ENCODE measurements around the gene LONP2. TPM values are rescaled to one million over a fixed set of nuclear protein-coding genes. Genes with fewer than 3 reads are reported as not detected.
"Not testable (repeated sequence)": the region's sequence is repeated elsewhere in the genome, so short reads cannot be mapped to it uniquely, and the experiment has no call there.

The LONP2 gene
- total RNA-seq, 1 donor from 2014 or later, result 26.4 TPM

- no peak for DNase-seq (ENCODE audit: low read depth in 2 of 2)
Measured at GRCh38 chr16:48291303-48291702, 47.2 kb downstream of the LONP2 start.

DNA sequence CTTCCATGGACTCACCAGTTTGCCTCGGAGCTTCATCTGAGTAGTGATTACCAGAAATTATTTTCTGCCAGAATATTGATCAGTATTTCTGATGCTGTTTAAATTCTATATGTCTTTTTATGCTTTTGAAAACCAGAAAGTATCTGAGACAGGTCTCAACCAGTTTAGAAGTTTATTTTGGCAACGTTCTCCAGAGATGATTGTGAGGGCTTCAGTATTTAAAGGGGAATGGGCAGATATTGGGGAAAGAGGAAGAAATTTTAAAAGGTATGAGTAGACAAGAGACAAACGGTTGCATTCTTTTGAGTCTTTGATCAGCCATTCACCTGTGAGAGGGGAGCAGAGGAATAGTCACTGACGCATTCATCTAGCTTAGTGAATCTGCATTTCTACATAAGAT lies 47.7 kb downstream of the LONP2 start:
- no peak for DNase-seq (ENCODE audit: low read depth in 2 of 2)

DNA sequence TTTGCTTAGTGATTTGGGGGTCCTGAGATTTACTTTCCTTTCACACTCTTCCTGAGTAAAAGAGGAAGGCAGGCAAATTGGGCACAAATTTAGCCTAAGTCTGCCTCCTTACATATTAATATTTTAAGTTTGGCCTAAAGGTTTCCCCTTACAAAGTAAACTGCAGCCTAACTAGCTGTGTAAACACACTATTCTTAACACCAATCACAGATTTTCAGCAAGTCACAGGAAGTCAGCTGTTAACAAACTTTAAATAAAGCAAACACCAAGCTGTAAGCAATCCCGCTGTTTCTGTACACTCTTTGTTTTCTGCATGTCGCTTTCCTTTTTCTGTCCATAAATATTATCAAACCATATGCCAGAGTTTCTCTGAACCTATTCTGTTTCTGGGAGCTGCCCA lies 48.4 kb downstream of the LONP2 start:
- no peak for DNase-seq (ENCODE audit: low read depth in 2 of 2)

DNA sequence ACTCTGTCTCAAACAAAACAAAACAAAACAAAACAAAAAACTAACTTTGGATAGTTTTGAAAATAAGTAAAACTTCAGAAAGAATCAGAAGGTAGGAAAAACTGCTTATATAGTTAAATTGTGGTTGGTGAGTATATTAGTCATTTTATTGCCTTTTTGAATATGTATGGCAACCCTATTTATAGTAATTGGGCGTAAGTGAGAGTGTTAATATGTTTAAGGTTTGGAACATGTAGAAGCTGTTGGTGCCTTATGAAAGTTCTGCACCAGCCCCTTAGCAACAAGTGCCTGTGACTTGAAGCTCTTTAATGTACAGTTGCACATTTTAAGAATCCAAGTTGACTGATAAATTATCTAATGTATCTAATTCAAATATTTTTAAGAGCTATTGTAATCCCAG lies 50.6 kb downstream of the LONP2 start:
- no peak for DNase-seq (ENCODE audit: low read depth in 2 of 2)

GRCh38 chr16:48295488-48296281 lies 51.6 kb downstream of the LONP2 start:
- no peak for DNase-seq (ENCODE audit: low read depth in 2 of 2)

- no peak for DNase-seq (ENCODE audit: low read depth in 2 of 2)
Measured at GRCh38 chr16:48299471-48299870, 55.4 kb downstream of the LONP2 start.

- DNase-seq (ENCODE audit: low read depth in 2 of 2), result no peak
Measured at GRCh38 chr16:48300391-48300856, 56.3 kb downstream of the LONP2 start.

- no peak for DNase-seq (ENCODE audit: low read depth in 2 of 2)
Measured at GRCh38 chr16:48308535-48308934, 64.4 kb downstream of the LONP2 start.

- no peak for DNase-seq (ENCODE audit: low read depth in 2 of 2)
Measured at GRCh38 chr16:48310908-48311641, 67.0 kb downstream of the LONP2 start.

- DNase-seq (ENCODE audit: low read depth in 2 of 2), result not testable (repeated sequence)
Measured at GRCh38 chr16:48313905-48314304, 69.8 kb downstream of the LONP2 start.

GRCh38 chr16:48317026-48317425 lies 72.9 kb downstream of the LONP2 start:
- DNase-seq (ENCODE audit: low read depth in 2 of 2), result no peak

DNA sequence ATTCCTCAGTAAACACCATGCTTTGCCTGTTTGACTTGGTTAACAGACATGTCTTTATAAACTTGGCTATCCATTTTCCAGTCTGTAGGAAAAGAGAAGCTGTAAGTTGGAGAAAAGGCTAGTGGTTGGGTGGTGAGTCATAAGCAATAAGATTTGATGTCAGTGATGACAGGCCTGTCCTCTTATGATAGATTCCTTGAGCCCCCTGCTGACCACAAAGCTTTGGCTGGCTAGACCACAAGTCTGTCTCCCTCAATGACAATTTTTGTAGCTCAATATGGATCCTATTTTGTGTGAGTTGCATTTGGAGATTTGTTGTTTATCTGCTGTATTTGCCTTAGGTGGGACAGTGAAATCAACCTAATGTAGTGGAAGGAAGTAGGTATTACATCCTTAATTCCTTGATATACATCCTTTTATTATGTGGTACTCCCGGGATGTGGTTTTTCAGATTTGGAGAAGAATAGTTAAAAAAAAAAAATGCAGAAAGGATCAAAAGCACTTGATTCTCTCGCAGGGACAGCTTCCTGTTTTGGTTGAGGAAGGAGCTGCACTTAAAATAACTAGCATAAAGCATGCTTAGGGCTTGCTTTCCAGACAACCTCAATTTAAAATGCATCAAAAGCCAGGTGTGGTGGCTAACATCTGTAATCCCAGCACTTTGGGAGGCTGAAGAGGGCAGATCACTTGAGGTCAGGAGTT lies 73.7 kb downstream of the LONP2 start:
- DNase-seq (ENCODE audit: low read depth in 2 of 2), result peak in 1 of 2 donors; percentile 82

DNA sequence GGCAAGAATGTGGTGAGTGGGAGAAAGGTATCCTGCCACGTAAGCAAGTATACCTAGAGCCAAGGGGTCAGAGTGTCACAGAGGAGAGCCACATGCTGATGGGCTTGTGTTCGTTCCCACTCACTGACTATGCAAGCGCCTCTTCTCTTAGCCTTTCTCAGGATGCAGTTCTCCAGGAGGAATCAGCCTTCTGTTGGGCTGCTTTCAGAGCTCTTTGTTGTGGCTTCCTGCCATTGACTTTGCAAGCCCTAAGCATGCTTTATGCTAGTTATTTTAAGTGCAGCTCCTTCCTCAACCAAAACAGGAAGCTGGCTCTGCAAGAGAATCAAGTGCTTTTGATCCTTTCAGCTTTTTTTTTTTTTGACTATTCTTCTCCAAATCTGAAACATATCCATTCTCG lies 74.5 kb downstream of the LONP2 start:
- DNase-seq (ENCODE audit: low read depth in 2 of 2), result peak; percentile 11 to 92

GRCh38 chr16:48321317-48322036 lies 77.4 kb downstream of the LONP2 start:
- no peak for DNase-seq (ENCODE audit: low read depth in 2 of 2)

DNA sequence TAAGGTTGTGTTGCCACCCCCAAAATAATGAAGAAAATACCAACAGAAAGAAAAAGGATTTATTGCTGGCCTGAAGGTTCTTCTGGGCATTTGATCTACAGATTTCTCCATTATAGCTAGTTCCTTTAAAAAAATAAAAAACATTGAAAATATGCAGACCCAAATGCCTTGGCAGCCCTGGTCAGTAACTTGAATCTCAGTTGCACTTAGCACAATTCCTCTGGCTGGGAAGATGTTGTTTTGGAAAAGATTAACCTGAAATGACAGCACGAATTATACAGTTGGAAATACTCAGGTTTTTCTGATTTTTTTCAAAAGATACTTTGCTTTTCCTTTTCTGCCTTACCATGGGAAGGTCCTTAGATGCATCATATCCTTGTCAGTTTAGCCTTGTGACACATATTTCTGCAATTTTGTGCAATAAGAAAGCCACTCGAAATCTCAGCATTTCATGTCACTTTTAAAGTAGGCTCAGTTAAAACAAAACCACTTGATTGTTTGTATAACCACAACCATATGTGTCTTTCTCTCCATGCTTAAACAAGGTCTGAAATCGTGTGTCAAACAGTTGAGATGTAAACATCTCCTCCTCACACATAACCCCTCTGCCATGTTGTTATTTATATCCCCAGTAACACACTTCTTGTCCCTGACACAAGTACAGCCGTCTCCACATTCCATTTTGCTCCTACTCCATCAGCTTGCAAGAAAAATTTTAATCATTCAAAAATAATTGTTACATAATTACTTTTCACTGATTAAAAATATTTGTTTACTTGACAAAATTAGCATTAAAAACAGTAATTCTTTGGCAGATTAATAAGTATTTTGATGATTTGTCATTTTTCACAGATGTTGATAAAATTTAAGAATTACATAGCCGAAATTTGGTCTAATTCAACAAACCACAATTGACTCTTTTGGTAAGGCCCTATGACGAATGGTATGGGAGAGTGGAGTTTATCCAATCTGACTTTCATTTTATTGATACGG lies 80.0 kb downstream of the LONP2 start:
- no peak for DNase-seq (ENCODE audit: low read depth in 2 of 2)

DNA sequence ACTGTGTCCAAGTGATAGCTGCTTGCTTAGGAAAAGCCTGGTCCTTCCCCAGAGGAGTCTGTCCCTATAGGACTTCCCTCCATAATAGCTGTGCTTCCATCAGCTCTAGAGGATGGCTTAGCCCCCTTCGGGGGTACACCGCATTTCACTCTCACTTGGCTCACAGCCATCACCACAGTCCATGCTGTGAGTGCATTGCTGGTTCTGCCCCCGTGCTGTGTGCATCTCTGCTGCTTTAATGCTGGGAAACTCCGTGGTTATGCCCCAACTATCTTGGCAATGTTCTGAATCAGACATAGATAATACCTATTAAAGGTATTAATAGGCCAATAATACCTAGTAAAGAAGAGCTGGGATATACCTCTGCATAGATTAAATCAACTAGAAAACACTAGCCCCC lies 82.8 kb downstream of the LONP2 start:
- DNase-seq (ENCODE audit: low read depth in 2 of 2), result no peak

DNA sequence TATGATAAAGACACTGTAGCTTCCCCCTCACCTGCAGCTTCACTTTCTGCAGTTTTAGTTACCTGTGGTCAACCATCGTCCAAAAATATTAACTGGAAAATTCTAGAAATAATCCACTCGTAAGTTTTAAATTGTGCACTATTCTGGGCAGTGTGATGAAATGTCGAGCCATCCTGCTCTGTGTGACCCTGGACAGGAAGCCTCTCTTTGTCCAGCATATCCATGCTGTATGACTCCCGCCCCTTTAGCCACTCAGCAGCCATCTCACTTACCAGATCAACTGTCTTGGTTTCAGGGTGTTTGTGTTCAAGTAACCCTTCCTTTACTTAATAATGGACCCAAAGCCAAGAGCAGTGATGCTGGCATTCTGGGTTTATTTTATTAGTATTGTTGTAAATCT lies 85.0 kb downstream of the LONP2 start:
- peak; percentile 15 to 58 for DNase-seq (ENCODE audit: low read depth in 2 of 2)

DNA sequence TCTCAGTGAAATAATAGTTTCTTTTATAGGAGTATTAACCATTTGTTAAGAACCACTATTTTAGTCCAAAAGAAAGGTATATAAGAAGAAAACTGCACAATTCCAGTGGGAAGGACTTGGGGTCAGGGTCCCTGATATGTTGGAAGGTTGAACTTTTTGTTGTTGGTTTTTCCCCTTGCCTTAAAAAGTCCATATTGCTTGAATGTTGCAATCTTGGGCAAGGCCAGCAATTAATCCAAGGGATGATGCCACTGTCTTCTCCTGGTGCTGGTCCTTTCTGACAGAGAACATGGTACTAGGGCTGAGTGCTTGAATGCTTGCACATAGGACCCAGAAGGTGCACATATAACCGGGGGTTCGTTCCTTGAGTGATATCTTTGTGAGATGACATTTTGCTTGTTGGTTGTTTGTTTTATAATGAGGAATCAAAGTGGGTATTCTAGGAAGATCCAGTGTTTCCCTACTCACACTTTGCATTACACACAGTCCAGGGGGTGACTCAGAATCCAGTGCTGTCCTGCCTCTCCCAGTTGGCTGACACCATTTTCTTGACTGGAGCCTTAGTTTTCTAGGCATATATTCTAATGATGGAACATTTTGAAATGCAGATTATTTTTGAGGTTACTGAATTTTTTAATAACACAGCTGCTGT lies 86.2 kb downstream of the LONP2 start:
- no peak for DNase-seq (ENCODE audit: low read depth in 2 of 2)

GRCh38 chr16:48330841-48331192 lies 86.7 kb downstream of the LONP2 start:
- no peak for DNase-seq (ENCODE audit: low read depth in 2 of 2)

DNA sequence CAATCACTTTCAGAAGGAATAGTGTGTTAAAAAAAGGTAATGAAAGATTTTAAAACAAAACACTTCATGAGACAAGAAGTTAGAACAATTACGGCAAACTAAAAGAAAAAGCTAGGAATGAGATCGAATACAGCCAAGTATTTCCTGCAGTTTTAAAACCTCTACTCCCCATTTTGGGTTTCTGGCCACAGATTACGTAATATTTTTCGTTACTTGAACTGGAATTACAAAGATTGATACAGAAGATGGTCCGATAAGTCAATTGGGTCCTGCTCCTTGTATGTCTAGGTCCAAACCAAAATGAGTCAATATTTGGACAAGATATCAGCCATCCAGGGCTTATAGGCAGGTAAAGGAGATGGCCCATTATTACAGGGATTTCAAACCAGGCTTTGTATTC lies 88.9 kb downstream of the LONP2 start:
- no peak for DNase-seq (ENCODE audit: low read depth in 2 of 2)

Measured in lung microvascular endothelial cell (primary cell).